Bronchial epithelial cell (primary cell): ENCODE data around the gene MTCH2. TPM values are rescaled to one million over a fixed set of nuclear protein-coding genes. Genes with fewer than 3 reads are reported as not detected.
A peak's percentile ranks its signal among the peaks of the same experiment; 100 is the strongest.
"Not testable (repeated sequence)": the region's sequence is repeated elsewhere in the genome, so short reads cannot be mapped to it uniquely, and the experiment has no call there.

Experiments used
- DNase-seq: peaks from one replicate; pipeline ENCODE4 v3.0.0-alpha.2; 2010; ENCODE audit warnings: low read depth
- FAIRE-seq: peaks from 2 replicates; lab custom pipeline; 2011; peaks lifted over from hg19 to GRCh38; lab: Jason Lieb, UNC
- H3K27me3 ChIP-seq: 2 replicates; pipeline ENCODE4 v1.5.1; 2011; ENCODE audit warnings: low read length; ENCODE audit not compliant: control insufficient read depth, insufficient read depth
- H3K36me3 ChIP-seq: 2 replicates; pipeline ENCODE4 v1.5.1; 2011; ENCODE audit warnings: low read length; ENCODE audit not compliant: control insufficient read depth, insufficient read depth
- H3K4me3 ChIP-seq: 2 replicates; pipeline ENCODE4 v1.5.1; 2011; ENCODE audit warnings: mild to moderate bottlenecking, low read depth, low read length, control low read depth
- total RNA-seq: library from RNA; depleted of rRNA; stranded (reverse); fragments of >200 nt; gene quantifications from 2 replicates; pipeline ENCODE4 v1.2.1, GENCODE V29; 2014
- TF ChIP-seq, protein P1 (sequence below): IDR thresholded peaks from 2 replicates; pipeline ENCODE4 v1.5.1; 2011; ENCODE audit warnings: mild to moderate bottlenecking, moderate library complexity, low read length, control low read depth, inconsistent platforms; ENCODE audit not compliant: insufficient read depth, severe bottlenecking

Gene MTCH2
- total RNA-seq, 1 donor from 2014 or later, result 130 TPM

GRCh38 chr11:47649276-47649675 lies 6.9 kb upstream of the MTCH2 start:
- TF ChIP-seq, protein P1, sequence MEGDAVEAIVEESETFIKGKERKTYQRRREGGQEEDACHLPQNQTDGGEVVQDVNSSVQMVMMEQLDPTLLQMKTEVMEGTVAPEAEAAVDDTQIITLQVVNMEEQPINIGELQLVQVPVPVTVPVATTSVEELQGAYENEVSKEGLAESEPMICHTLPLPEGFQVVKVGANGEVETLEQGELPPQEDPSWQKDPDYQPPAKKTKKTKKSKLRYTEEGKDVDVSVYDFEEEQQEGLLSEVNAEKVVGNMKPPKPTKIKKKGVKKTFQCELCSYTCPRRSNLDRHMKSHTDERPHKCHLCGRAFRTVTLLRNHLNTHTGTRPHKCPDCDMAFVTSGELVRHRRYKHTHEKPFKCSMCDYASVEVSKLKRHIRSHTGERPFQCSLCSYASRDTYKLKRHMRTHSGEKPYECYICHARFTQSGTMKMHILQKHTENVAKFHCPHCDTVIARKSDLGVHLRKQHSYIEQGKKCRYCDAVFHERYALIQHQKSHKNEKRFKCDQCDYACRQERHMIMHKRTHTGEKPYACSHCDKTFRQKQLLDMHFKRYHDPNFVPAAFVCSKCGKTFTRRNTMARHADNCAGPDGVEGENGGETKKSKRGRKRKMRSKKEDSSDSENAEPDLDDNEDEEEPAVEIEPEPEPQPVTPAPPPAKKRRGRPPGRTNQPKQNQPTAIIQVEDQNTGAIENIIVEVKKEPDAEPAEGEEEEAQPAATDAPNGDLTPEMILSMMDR, result no peak
- DNase-seq (no peak), FAIRE-seq (no peak)
- Histone ChIP-seq H3K4me3 (no peak overlapping the region), H3K27me3 (no peaks in the 10 kb centered on the region), H3K36me3 (no peaks in the 10 kb centered on the region)

- TF ChIP-seq, protein P1, result no peak
- H3K36me3 ChIP-seq, result no peaks in the 10 kb centered on the region
- FAIRE-seq (no peak), DNase-seq (no peak)
- no peaks in the 10 kb centered on the region for H3K27me3 ChIP-seq
- H3K4me3 ChIP-seq, result no peak overlapping the region
These were observed 3.7 kb upstream of the MTCH2 start for GRCh38 chr11:47646019-47646418.

DNA sequence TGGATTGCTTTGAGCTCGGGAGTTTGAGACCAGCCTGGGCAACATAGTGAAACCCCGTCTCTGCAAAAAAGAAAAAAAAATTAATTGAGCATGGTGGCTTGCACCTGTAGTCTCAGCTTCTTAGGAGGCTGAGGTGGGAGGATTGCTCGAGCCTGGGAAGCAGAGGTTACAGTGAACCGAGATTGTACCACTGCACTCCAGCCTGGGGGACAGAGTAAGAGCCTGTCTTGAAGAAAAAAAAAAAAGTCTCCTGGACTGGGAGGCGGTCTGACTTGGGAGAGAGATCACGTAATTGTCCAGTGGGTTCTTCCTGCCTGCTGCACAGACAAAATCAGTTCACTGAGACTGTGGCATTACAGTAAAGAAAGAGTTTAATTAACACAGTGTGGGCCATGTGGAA lies 3.1 kb upstream of the MTCH2 start:
- Histone ChIP-seq H3K36me3 (no peaks in the 10 kb centered on the region), H3K4me3 (no peak overlapping the region), H3K27me3 (no peaks in the 10 kb centered on the region)
- no peak for DNase-seq
- no peak for FAIRE-seq
- TF ChIP-seq, protein P1, result no peak

GRCh38 chr11:47641600-47642098 lies 710 bp downstream of the MTCH2 start:
- Histone ChIP-seq H3K27me3 (no peaks in the 10 kb centered on the region), H3K36me3 (peaks cover 3% of the 10 kb centered on the region), H3K4me3 (peak overlapping the region; percentile 89)
- no peak for DNase-seq
- no peak for FAIRE-seq
- TF ChIP-seq, protein P1, result no peak

DNA sequence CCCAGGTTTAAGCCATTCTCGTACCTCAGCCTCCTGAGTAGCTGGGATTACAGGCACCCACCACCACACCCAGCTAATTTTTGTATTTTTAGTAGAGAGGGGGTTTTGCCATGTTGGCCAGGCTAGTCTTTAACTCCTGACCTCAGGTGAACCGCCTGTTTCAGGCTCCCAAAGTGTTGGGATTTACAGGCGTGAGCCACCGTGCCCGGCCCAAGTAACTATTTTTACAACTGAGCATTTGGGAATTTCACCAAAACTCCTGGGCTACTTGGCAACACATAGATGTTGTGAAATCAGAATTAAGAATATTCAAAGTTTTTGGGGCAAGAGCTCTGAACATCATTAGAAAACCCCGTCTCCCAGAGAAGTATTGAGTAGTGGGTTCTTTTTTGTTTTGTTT lies 1.9 kb downstream of the MTCH2 start:
- H3K36me3 ChIP-seq, H3K4me3 ChIP-seq, H3K27me3 ChIP-seq, FAIRE-seq, DNase-seq: not testable (repeated sequence)

GRCh38 chr11:47636331-47636730 lies 6.0 kb downstream of the MTCH2 start:
- H3K4me3 ChIP-seq, FAIRE-seq, DNase-seq, H3K27me3 ChIP-seq: not testable (repeated sequence)
- H3K36me3 ChIP-seq, result peaks cover 11% of the 10 kb centered on the region

DNA sequence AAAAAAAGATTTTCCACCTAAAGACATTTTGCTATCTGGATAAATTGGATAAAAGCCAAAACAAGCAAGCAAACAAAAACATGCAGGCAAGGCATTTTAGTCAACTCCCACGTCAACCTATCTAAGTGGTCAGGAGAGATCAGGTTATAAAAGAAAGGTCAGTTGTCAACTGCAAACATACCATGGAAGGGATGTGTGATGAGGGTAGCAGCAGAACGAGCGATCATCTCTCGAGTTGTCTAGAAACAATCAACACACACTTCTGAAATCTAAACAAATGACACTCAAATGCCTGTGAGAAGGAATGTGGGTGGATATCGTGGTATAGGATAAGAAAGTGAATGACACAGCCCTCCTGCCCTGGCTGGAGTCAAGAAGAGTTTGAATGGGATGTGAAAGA lies 10.9 kb downstream of the MTCH2 start:
- FAIRE-seq, result no peak
- Histone ChIP-seq H3K4me3 (no peak overlapping the region), H3K36me3 (peaks cover 9% of the 10 kb centered on the region), H3K27me3 (no peaks in the 10 kb centered on the region)
- DNase-seq, result no peak
- TF ChIP-seq, protein P1, result no peak
